Vagina (tissue), 2 donors: ENCODE data around the gene CENPF.

Experiments used
- CTCF ChIP-seq, 3 experiments: fragments of 450-650 bp in 2 of 3; fragments of 200-600 bp in 1 of 3; sonication (generic) in 1 of 3; IDR thresholded peaks; one replicate each; pipeline ENCODE4 v1.5.1; 2017 to 2019; ENCODE audit warnings: antibody characterized with exemption in 3 of 3, mild to moderate bottlenecking in 2 of 3, moderate library complexity in 2 of 3
- POLR2AphosphoS5 ChIP-seq, 2 donors: sonication (generic); formaldehyde crosslinking; IDR thresholded peaks; one replicate each; pipeline ENCODE4 v1.9.0; 2017; ENCODE audit warnings: antibody characterized with exemption in 2 of 2, mild to moderate bottlenecking in 2 of 2, low read depth in 1 of 2; ENCODE audit not compliant: insufficient read depth in 1 of 2

GRCh38 chr1:214617843-214618242, 14.8 kb downstream of the CENPF start:
- no peak for TF ChIP-seq POLR2AphosphoS5 (IDR thresholded peaks at IDR 0.05; ENCODE audit: insufficient read depth in 1 of 2, low read depth in 1 of 2)
- TF ChIP-seq CTCF (IDR thresholded peaks at IDR 0.05), result no peak
